SK-N-SH (cell line): ENCODE data around the gene STK36.

ENCODE experiments used
- CHD2 ChIP-seq: fragments of 150-350 bp; IDR thresholded peaks from 2 replicates; pipeline ENCODE4 v1.6.1; 2018; ENCODE audit warnings: low read length; ENCODE audit not compliant: partially characterized antibody
- CTCF ChIP-seq: fragments of 200-600 bp; sonication (generic); IDR thresholded peaks from 2 replicates; pipeline ENCODE4 v1.6.1; 2017; ENCODE audit warnings: antibody characterized with exemption, mild to moderate bottlenecking, moderate library complexity
- EZH2phosphoT487 ChIP-seq: fragments of 200-600 bp; sonication (generic); IDR thresholded peaks from 2 replicates; pipeline ENCODE4 v1.6.1; 2017; ENCODE audit warnings: low read depth, mixed run types, mild to moderate bottlenecking, antibody characterized with exemption, moderate library complexity, borderline replicate concordance
- GATA2 ChIP-seq: sonication (generic); formaldehyde crosslinking; IDR thresholded peaks from 2 replicates; pipeline ENCODE4 v1.5.0; 2020; ENCODE audit warnings: mild to moderate bottlenecking, missing genetic modification reagents
- NFIC ChIP-seq: IDR thresholded peaks from 2 replicates; pipeline ENCODE4 v1.4.0; 2012; ENCODE audit warnings: borderline replicate concordance
- NRF1 ChIP-seq: IDR thresholded peaks from 2 replicates; pipeline ENCODE4 v1.6.1; 2012; ENCODE audit warnings: low read depth, mild to moderate bottlenecking, low read length
- SIN3A ChIP-seq: IDR thresholded peaks from 2 replicates; pipeline ENCODE4 v1.6.1; 2012; ENCODE audit warnings: low read depth, mild to moderate bottlenecking, low read length, moderate library complexity, borderline replicate concordance
- SMC3 ChIP-seq: IDR thresholded peaks from 2 replicates; pipeline ENCODE4 v1.6.1; 2012; ENCODE audit warnings: low read depth, low read length, improper control_type of control experiment
- TAF1 ChIP-seq: IDR thresholded peaks from 2 replicates; pipeline ENCODE4 v1.6.1; 2012; ENCODE audit warnings: low read depth, mild to moderate bottlenecking, low read length, moderate library complexity, borderline replicate concordance
- YY1 ChIP-seq: IDR thresholded peaks from 2 replicates; pipeline ENCODE4 v1.4.0; 2012; ENCODE audit warnings: low read depth, mild to moderate bottlenecking

GRCh38 chr2:218732761-218733158 lies 60.9 kb downstream of the STK36 start:
- TF ChIP-seq YY1: no peak
- TF ChIP-seq GATA2 (CRISPR knock-in tag): no peak
- TF ChIP-seq SMC3: no peak
- TF ChIP-seq CTCF: no peak
- no peak for TF ChIP-seq NFIC
- no peak for TF ChIP-seq CHD2
- no peak for TF ChIP-seq TAF1
- no peak for TF ChIP-seq NRF1
- TF ChIP-seq SIN3A: no peak
- no peak for TF ChIP-seq EZH2phosphoT487
